Left lung (tissue), 10 donors: ENCODE results near the gene TMEM178A. TPM values are rescaled to one million over a fixed set of nuclear protein-coding genes. Genes with fewer than 3 reads are reported as not detected.

Experiments used
- ATAC-seq: fragments of 200-7000 bp; cut with Tn5 transposase; one replicate; pipeline ENCODE4 v1.9.1; 2020; ENCODE audit warnings: moderate library complexity
- DNase-seq, 4 donors: peaks; one replicate each; pipeline ENCODE4 v3.0.0-alpha.2; 2013 to 2020
- H3K27ac ChIP-seq, 2 donors: fragments of 200-600 bp; sonication (generic) in 1 of 2; one replicate each; pipeline versions ENCODE4 v1.5.0 to v1.8.0; 2020 to 2021
- H3K27me3 ChIP-seq, 2 donors: fragments of 200-600 bp; sonication (generic) in 1 of 2; one replicate each; pipeline versions ENCODE4 v1.5.0 to v1.8.0; 2020 to 2021
- H3K36me3 ChIP-seq, 2 donors: fragments of 200-600 bp; sonication (generic) in 1 of 2; one replicate each; pipeline versions ENCODE4 v1.5.0 to v1.8.0; 2020 to 2021
- H3K4me1 ChIP-seq, 2 donors: fragments of 200-600 bp; one replicate each; pipeline ENCODE4 v1.8.0; 2021
- H3K4me3 ChIP-seq, 2 donors: fragments of 200-600 bp; sonication (generic) in 1 of 2; one replicate each; pipeline versions ENCODE4 v1.5.0 to v1.8.0; 2020 to 2021; ENCODE audit warnings: mild to moderate bottlenecking in 1 of 2
- H3K9me3 ChIP-seq, 2 donors: fragments of 200-600 bp; sonication (generic) in 1 of 2; one replicate each; pipeline versions ENCODE4 v1.5.0 to v1.8.0; 2020 to 2021
- intact Hi-C, 2 donors: fragments of 100-400 bp; cut with DNase I; formaldehyde crosslinking; loops; one replicate each; pipeline versions ENCODE4 v1.11.2 to v1.14.2; 2022
- polyA plus RNA-seq, 6 donors: library from polyadenylated mRNA; unstranded; fragments of 120-200 nt; gene quantifications; one replicate each; pipeline ENCODE4 v1.2.1, GENCODE V29; 2013; ENCODE audit not compliant: insufficient read length in 6 of 6
- total RNA-seq, 2 donors: library from RNA; stranded (reverse); fragmentation: NEBNext Ultra II Directional; extraction: Animal tissue kit (Norgen Biotek cat#: 25700); gene quantifications; one replicate each; pipeline ENCODE4 v1.2.1, GENCODE V29; 2021
- TF ChIP-seq, protein P1 (sequence below), 2 donors: fragments of 200-600 bp; sonication (generic) in 1 of 2; IDR thresholded peaks; one replicate each; pipeline versions ENCODE4 v1.5.0 to v1.8.0; 2021; ENCODE audit warnings: antibody characterized with exemption in 2 of 2
- donor health status: DM: no; HTN: yes; CAD: no.
- donor health status: DM: no; HTN: no; CAD: no.

The TMEM178A gene
- total and polyA plus RNA-seq, 8 donors: 1.4 to 11.2 (median 9.6) TPM

DNA sequence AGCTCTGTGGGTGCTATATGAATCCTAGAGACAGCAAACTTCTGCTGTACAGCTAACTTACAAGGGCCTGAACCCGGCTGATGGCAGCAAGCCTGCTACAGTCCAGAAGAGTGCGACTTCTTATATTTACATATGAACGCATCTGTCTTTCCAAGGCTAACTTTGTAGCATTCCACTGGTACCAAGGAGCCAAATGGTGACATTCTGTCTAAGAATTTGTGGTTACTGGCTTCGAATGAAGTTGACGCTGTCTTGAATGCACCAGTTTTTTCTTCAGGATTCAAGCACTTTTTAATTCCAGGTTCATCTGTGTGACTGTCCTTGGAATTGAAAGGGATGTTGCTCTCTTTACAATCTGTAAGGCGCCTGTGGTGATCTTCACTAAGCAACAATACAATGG lies 70.9 kb downstream of the TMEM178A start:
- no peaks in the 10 kb centered on the region for H3K9me3 ChIP-seq
- peaks cover 0 to 54% of the 10 kb centered on the region in 2 donors for H3K36me3 ChIP-seq
- no peaks in the 10 kb centered on the region for H3K27me3 ChIP-seq
- intact Hi-C loops: no loop called here
- DNase-seq (peak in 2 of 4 donors; percentile 12 to 26), ATAC-seq (peak; percentile 31)
- no peaks in the 10 kb centered on the region for H3K4me1 ChIP-seq
- TF ChIP-seq, protein P1, sequence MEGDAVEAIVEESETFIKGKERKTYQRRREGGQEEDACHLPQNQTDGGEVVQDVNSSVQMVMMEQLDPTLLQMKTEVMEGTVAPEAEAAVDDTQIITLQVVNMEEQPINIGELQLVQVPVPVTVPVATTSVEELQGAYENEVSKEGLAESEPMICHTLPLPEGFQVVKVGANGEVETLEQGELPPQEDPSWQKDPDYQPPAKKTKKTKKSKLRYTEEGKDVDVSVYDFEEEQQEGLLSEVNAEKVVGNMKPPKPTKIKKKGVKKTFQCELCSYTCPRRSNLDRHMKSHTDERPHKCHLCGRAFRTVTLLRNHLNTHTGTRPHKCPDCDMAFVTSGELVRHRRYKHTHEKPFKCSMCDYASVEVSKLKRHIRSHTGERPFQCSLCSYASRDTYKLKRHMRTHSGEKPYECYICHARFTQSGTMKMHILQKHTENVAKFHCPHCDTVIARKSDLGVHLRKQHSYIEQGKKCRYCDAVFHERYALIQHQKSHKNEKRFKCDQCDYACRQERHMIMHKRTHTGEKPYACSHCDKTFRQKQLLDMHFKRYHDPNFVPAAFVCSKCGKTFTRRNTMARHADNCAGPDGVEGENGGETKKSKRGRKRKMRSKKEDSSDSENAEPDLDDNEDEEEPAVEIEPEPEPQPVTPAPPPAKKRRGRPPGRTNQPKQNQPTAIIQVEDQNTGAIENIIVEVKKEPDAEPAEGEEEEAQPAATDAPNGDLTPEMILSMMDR (IDR thresholded peaks at IDR 0.05): no peak
- no peak overlapping the region for H3K27ac ChIP-seq
- no peak overlapping the region for H3K4me3 ChIP-seq

DNA sequence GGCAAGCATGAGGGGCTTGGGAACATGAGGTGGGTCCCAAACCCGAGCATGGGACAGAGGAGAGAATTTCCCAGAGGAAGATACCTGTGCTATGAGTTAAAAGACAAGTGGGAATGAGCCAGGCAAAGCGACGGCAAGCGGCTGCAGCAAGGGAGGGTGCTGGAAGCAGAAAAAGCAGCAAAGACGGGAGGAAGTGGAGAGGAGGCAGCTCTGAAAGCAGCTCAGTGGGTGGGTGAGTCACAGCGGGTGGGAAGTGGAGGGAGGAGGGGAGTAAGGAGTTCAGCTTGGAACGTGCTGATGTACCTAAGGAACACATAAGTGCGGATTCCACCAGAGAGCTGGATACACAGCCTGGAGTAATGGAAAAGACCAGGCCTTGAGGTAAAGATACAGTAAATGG lies 71.9 kb downstream of the TMEM178A start:
- Histone ChIP-seq H3K36me3 (peaks cover 0 to 63% of the 10 kb centered on the region in 2 donors), H3K4me3 (no peak overlapping the region), H3K4me1 (no peaks in the 10 kb centered on the region), H3K27ac (no peak overlapping the region), H3K9me3 (no peaks in the 10 kb centered on the region), H3K27me3 (no peaks in the 10 kb centered on the region)
- TF ChIP-seq, protein P1 (IDR thresholded peaks at IDR 0.05): no peak
- intact Hi-C loops: no loop called here
- DNase-seq (no peak), ATAC-seq (peak; percentile 31)

DNA sequence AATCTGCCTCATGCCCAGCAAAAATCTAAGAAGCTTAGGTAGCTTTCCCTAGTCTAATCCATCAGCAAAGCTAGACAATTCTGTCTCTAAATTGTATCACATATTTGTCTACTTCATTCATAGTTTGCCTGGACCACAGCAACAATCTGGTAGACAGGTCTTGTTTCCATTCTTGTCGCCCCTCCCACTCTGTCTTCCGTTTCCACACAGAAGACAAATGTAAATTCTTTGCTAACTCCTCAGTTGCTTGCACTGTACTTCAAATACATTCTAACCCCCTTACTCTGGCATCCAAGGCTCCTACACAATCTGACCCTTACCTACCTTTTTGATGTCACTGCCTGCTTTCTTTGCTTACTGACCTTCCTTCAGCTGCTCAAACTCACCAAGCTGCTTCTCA lies 73.2 kb downstream of the TMEM178A start:
- H3K9me3 ChIP-seq: no peaks in the 10 kb centered on the region
- intact Hi-C loops: no loop called here
- no peak overlapping the region for H3K4me3 ChIP-seq
- DNase-seq (no peak), ATAC-seq (no peak)
- H3K27me3 ChIP-seq: no peaks in the 10 kb centered on the region
- H3K27ac ChIP-seq: no peak overlapping the region
- peaks cover 0 to 65% of the 10 kb centered on the region in 2 donors for H3K36me3 ChIP-seq
- TF ChIP-seq, protein P1 (IDR thresholded peaks at IDR 0.05): no peak
- H3K4me1 ChIP-seq: no peaks in the 10 kb centered on the region

DNA sequence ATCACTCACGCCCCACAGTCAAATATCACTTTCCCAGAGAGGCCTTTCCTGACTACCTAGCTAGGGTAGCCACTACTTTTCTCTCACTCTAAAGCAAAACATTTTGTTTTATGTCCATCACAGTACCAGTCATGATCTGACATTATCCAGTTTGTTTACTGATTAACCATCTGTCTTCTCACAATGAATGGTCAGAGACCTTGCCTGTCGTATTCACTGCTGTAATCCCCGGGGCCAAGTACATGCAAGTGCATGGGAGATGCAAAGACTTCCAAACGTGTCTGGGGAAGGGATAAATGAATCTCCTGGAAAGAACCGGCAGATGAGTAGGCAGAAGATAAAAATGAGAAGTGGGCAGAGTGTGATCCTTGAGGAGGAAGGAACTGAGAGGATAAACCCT lies 73.7 kb downstream of the TMEM178A start:
- no peaks in the 10 kb centered on the region for H3K27me3 ChIP-seq
- no peaks in the 10 kb centered on the region for H3K4me1 ChIP-seq
- DNase-seq: no peak
- TF ChIP-seq, protein P1 (IDR thresholded peaks at IDR 0.05): no peak
- no peaks in the 10 kb centered on the region for H3K9me3 ChIP-seq
- intact Hi-C loops: no loop called here
- peaks cover 0 to 65% of the 10 kb centered on the region in 2 donors for H3K36me3 ChIP-seq
- H3K4me3 ChIP-seq: no peak overlapping the region
- no peak for ATAC-seq
- H3K27ac ChIP-seq: no peak overlapping the region

DNA sequence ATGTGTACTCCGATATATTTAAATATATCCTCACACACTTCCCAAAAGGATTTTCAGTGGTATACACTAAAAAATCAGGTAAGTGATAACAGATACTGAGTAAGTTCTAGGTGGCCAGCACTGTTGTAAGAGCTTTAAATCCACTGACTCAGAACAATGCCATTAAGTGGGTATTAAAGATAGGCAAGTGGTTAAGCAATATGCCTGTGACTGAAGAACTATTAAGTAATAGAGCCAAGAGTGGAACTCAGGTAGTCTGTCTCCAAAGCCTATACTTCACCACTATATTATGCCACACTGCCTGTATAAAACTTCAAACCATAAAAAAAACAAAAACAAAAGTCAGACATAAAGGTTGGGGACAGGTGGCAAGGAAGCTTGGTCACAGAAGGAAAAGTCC lies 76.2 kb downstream of the TMEM178A start:
- ATAC-seq (peak; percentile 86), DNase-seq (no peak)
- intact Hi-C loops: no loop called here
- no peak overlapping the region for H3K27ac ChIP-seq
- H3K4me1 ChIP-seq: no peaks in the 10 kb centered on the region
- H3K36me3 ChIP-seq: peaks cover 0 to 50% of the 10 kb centered on the region in 2 donors
- TF ChIP-seq, protein P1 (IDR thresholded peaks at IDR 0.05): no peak
- H3K4me3 ChIP-seq: no peak overlapping the region
- H3K9me3 ChIP-seq: no peaks in the 10 kb centered on the region
- no peaks in the 10 kb centered on the region for H3K27me3 ChIP-seq
